ENCODE data around the gene INCENP. TPM values are rescaled to one million over a fixed set of nuclear protein-coding genes. Genes with fewer than 3 reads are reported as not detected.

Gene INCENP
- total RNA-seq, 1 experiment from 2014 or later: 56.2 TPM

DNA sequence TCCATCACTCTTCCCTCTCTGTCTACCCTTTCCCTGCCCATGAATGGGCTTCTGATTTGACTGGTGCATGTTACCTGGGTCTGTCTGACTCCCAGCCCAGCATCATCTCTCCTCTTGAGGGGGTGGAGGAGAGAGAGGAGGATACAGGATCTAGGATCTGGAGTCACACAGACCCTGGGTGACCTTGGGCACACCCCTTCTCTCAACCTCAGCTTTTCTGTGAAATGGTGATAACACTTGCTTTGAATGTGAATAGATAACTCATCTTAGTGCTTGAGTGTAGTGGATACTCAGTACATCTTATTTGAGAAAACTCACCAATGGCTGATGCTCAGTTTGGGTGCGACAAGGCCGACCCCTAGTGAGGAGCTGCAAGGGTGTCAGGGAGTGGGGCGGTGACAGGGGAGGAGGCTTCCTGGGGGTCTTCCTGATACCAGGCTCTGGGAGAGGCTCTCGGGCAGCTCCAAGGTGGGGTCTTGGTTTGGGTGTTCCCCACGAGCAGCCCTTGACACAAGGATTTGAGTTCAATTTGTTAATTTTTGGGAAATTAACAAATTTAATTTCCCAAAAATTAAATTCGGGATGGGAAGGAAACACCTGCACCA is 9.0 kb downstream of the INCENP start:
- intact Hi-C loops (cut with micrococcal nuclease): no loop called here
- ChIA-PET CTCF (interaction anchor here (0.5 to 3.8 kb wide), 3 partner anchors 12 to 850 kb away, joined by 3 to 22 read pairs (median 3); no protein-coding TSS in a partner anchor), POLR2A (interaction anchor here (0.5 to 3.6 kb wide), 5 partner anchors 9 to 703 kb away, joined by 3 to 13 read pairs (median 3); partner anchors contain the start of genes CPSF7, INCENP and SDHAF2)
- peak overlapping the region; percentile 12 for H3K4me3 Mint-ChIP-seq (ENCODE audit: unreplicated experiment)
- peaks cover 22% of the 10 kb centered on the region for H3K36me3 Mint-ChIP-seq (ENCODE audit: insufficient read depth, unreplicated experiment)
- peaks cover 20% of the 10 kb centered on the region for H3K4me1 Mint-ChIP-seq (ENCODE audit: insufficient read depth, unreplicated experiment)
- no peaks in the 10 kb centered on the region for H3K9me3 Mint-ChIP-seq (ENCODE audit: unreplicated experiment)
- TF ChIP-seq, protein P1, sequence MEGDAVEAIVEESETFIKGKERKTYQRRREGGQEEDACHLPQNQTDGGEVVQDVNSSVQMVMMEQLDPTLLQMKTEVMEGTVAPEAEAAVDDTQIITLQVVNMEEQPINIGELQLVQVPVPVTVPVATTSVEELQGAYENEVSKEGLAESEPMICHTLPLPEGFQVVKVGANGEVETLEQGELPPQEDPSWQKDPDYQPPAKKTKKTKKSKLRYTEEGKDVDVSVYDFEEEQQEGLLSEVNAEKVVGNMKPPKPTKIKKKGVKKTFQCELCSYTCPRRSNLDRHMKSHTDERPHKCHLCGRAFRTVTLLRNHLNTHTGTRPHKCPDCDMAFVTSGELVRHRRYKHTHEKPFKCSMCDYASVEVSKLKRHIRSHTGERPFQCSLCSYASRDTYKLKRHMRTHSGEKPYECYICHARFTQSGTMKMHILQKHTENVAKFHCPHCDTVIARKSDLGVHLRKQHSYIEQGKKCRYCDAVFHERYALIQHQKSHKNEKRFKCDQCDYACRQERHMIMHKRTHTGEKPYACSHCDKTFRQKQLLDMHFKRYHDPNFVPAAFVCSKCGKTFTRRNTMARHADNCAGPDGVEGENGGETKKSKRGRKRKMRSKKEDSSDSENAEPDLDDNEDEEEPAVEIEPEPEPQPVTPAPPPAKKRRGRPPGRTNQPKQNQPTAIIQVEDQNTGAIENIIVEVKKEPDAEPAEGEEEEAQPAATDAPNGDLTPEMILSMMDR (IDR thresholded peaks at IDR 0.05; ENCODE audit: unreplicated experiment): no peak
- no peak for DNase-seq (ENCODE audit: unreplicated experiment)
- no peaks in the 10 kb centered on the region for H3K27me3 Mint-ChIP-seq (ENCODE audit: insufficient read depth, unreplicated experiment)
- peak overlapping the region; percentile 56 for H3K27ac Mint-ChIP-seq (ENCODE audit: low read depth, unreplicated experiment)
- no TSS peak for BruUV-seq (replicated peaks)

DNA sequence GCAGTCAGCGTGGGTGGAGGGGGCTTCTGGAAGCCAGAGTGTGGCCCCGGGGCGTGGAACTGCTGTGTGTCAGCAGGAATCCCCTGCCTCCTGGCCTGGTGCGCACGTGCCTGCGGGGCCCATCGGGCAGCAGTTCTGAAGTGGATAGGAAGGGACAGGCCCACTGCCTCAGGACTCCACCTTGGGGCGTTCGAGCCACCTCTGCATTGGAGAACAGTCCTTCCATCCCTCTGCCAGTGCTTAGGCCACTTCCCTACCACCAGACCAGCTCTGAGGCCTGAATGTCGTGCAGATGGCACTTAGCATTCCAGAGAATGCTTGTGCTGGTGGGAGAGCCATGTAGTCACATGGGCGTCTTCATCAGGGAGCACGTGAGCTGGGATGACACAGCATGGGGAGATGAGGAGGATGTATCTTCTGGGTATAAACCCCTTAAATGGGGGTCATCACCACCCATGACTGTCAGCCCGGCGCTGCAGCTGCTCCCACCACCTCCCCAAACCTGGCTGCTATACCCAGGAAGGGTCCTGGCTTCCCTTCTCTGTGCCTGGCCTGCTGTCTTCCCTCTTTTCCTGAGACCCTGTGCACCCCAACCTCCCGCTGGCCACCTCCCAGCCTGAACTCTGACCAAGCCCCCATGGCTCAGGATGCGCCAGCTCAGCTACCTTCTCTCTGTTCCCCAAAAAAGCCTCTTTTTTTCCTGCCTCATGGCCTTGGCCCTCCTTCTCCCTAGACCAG is 9.7 kb downstream of the INCENP start:
- ChIA-PET CTCF (interaction anchor here (0.6 to 0.7 kb wide), 3 partner anchors 584 to 1024 kb away, joined by 3 to 5 read pairs (median 3); no protein-coding TSS in a partner anchor), POLR2A (interaction anchor here (3.6 kb wide), 1 partner anchor 10 kb away, joined by 13 read pairs; the partner anchor contains the start of gene INCENP)
- H3K27me3 Mint-ChIP-seq (ENCODE audit: insufficient read depth, unreplicated experiment): no peaks in the 10 kb centered on the region
- peak overlapping the region; percentile 56 for H3K27ac Mint-ChIP-seq (ENCODE audit: low read depth, unreplicated experiment)
- DNase-seq (ENCODE audit: unreplicated experiment): no peak
- H3K36me3 Mint-ChIP-seq (ENCODE audit: insufficient read depth, unreplicated experiment): peaks cover 22% of the 10 kb centered on the region
- intact Hi-C loops (cut with micrococcal nuclease): no loop called here
- H3K4me3 Mint-ChIP-seq (ENCODE audit: unreplicated experiment): no peak overlapping the region
- no peaks in the 10 kb centered on the region for H3K9me3 Mint-ChIP-seq (ENCODE audit: unreplicated experiment)
- no TSS peak for BruUV-seq (replicated peaks)
- peaks cover 20% of the 10 kb centered on the region for H3K4me1 Mint-ChIP-seq (ENCODE audit: insufficient read depth, unreplicated experiment)
- TF ChIP-seq, protein P1 (IDR thresholded peaks at IDR 0.05; ENCODE audit: unreplicated experiment): no peak

DNA sequence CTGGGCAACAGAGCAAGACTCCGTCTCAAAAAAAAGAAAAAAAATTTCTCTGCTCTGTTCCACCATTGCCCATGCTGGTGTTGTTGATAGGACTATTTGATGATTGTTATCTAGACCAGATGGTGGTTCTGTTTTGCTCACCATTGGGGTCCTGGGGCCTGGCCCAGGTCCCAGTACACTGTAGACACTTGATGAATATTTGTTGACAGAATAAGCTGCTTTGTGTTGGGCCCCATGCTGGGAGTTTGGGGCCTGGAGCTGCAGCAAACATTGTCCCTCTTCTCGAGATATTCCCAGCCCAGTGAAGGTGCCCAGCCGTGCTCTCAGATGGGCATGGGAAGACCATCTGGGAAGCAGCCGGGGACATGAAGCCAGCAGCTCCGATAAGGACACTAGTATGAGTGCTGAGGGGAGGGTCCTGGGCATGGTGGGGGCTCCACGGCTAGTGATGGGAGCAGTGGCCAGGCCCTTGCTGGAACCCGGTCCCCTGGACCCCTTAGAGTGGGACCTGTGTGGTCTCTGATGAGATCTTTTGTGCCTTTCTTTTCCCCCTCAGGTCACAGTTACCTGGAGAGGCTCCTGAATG is 13.6 kb downstream of the INCENP start:
- intact Hi-C loops (cut with micrococcal nuclease): no loop called here
- TF ChIP-seq, protein P1 (IDR thresholded peaks at IDR 0.05; ENCODE audit: unreplicated experiment): no peak
- H3K4me3 Mint-ChIP-seq (ENCODE audit: unreplicated experiment): no peak overlapping the region
- CTCF ChIA-PET: interaction anchor here (1.0 kb wide), 1 partner anchor 29 kb away, joined by 4 read pairs; no protein-coding TSS in a partner anchor
- H3K4me1 Mint-ChIP-seq (ENCODE audit: insufficient read depth, unreplicated experiment): peaks cover 6% of the 10 kb centered on the region
- no peak overlapping the region for H3K27ac Mint-ChIP-seq (ENCODE audit: low read depth, unreplicated experiment)
- peaks cover 6% of the 10 kb centered on the region for H3K36me3 Mint-ChIP-seq (ENCODE audit: insufficient read depth, unreplicated experiment)
- no peaks in the 10 kb centered on the region for H3K27me3 Mint-ChIP-seq (ENCODE audit: insufficient read depth, unreplicated experiment)
- DNase-seq (ENCODE audit: unreplicated experiment): no peak
- H3K9me3 Mint-ChIP-seq (ENCODE audit: unreplicated experiment): no peaks in the 10 kb centered on the region
- POLR2A ChIA-PET: interaction anchor here (0.6 kb wide), 1 partner anchor 16 kb away, joined by 3 read pairs; no protein-coding TSS in a partner anchor
- no TSS peak for BruUV-seq (replicated peaks)

All from MCF 10A (cell line).